GM12878 (cell line): ENCODE measurements around the gene LDLRAD3. TPM values are rescaled to one million over a fixed set of nuclear protein-coding genes. Genes with fewer than 3 reads are reported as not detected.

ENCODE experiments used
- ATAC-seq: fragments of 200-7000 bp; cut with Tn5 transposase; 3 replicates; pipeline ENCODE4 v1.9.1; 2020; ENCODE audit warnings: mild to moderate bottlenecking, moderate library complexity
- BruUV-seq: library from RNA; stranded (reverse); fragments of 400-500 nt; replicated peaks from 2 replicates; lab custom pipeline; 2021; lab: Mats Ljungman, UMichigan
- CTCF ChIA-PET: fragments of 300-600 bp; sonication (Branson Sonifier 250); formaldehyde crosslinking; extraction: SDS; loops from one replicate; lab custom pipeline; 2021; ENCODE audit warnings: inconsistent platforms; lab: Yijun Ruan, JAX
- POLR2A ChIA-PET: fragments of 350-600 bp; formaldehyde crosslinking; extraction: SDS; loops from one replicate; lab custom pipeline; 2021; ENCODE audit warnings: inconsistent platforms; lab: Charles Lee
- RAD21 ChIA-PET: fragments of 300-600 bp; sonication (Branson Sonifier 250); formaldehyde crosslinking; loops from one replicate; lab custom pipeline; 2023; ENCODE audit warnings: antibody characterized with exemption; ENCODE audit not compliant: unreplicated experiment; lab: Charles Lee
- SMC1A ChIA-PET: fragments of 300-600 bp; sonication (Branson Sonifier 250); formaldehyde crosslinking; loops from one replicate; lab custom pipeline; 2023; ENCODE audit not compliant: unreplicated experiment, uncharacterized antibody; lab: Charles Lee
- DNase-seq: peaks from one replicate; pipeline ENCODE4 v3.0.0-alpha.2; 2011; ENCODE audit warnings: low read depth, low spot score
- FAIRE-seq: peaks from 3 replicates; lab custom pipeline; 2011; peaks lifted over from hg19 to GRCh38; lab: Jason Lieb, UNC
- H2AFZ ChIP-seq: 2 replicates; pipeline ENCODE4 v1.6.0; 2011; ENCODE audit warnings: low read depth, low read length, control low read depth; ENCODE audit not compliant: control insufficient read depth
- H3K27ac ChIP-seq: 2 replicates; pipeline ENCODE4 v1.5.1; 2011; ENCODE audit warnings: control low read depth; ENCODE audit not compliant: control insufficient read depth, insufficient read depth
- H3K27me3 ChIP-seq, 2 experiments: replicated peaks in 1 of 2; 2 replicates each; pipeline versions ENCODE4 v1.6.0 to v1.6.1; 2011; ENCODE audit warnings: low read length in 1 of 2; ENCODE audit not compliant: control insufficient read depth in 2 of 2, insufficient read depth in 2 of 2
- H3K36me3 ChIP-seq, 2 experiments: 2 replicates each; pipeline ENCODE4 v1.5.1; 2011; ENCODE audit warnings: low read length in 1 of 2; ENCODE audit not compliant: control insufficient read depth in 2 of 2, insufficient read depth in 2 of 2
- H3K4me1 ChIP-seq: 2 replicates; pipeline ENCODE4 v1.6.1; 2011; ENCODE audit warnings: mild to moderate bottlenecking, low read length, moderate library complexity, mixed read lengths; ENCODE audit not compliant: control insufficient read depth, insufficient read depth
- H3K4me2 ChIP-seq: 2 replicates; pipeline ENCODE4 v1.6.0; 2011; ENCODE audit warnings: control low read depth; ENCODE audit not compliant: control insufficient read depth, insufficient read depth
- H3K4me3 ChIP-seq: fragments of 200-600 bp; sonication (generic); 2 replicates; pipeline ENCODE4 v1.5.1; 2016
- H3K79me2 ChIP-seq: 2 replicates; pipeline ENCODE4 v1.6.0; 2011; ENCODE audit warnings: low read length; ENCODE audit not compliant: control insufficient read depth, insufficient read depth
- H3K9ac ChIP-seq: 2 replicates; pipeline ENCODE4 v1.8.0; 2011; ENCODE audit warnings: low read length, control low read depth, mixed read lengths; ENCODE audit not compliant: control insufficient read depth, insufficient read depth
- H3K9me3 ChIP-seq: replicated peaks from 3 replicates; pipeline ENCODE4 v1.5.1; 2011; ENCODE audit warnings: mild to moderate bottlenecking, low read length; ENCODE audit not compliant: control insufficient read depth, insufficient read depth
- H4K20me1 ChIP-seq: 2 replicates; pipeline ENCODE4 v1.6.0; 2011; ENCODE audit not compliant: control insufficient read depth, insufficient read depth
- CEBPB ChIP-seq, 2 experiments: fragments of 150-350 bp in 1 of 2; IDR thresholded peaks; 2 replicates each; pipeline ENCODE4 v1.6.1; 2012 to 2014; ENCODE audit warnings: low read depth in 2 of 2, low read length in 2 of 2, borderline replicate concordance in 1 of 2, inconsistent platforms in 1 of 2
- MYC ChIP-seq: IDR thresholded peaks from 2 replicates; pipeline ENCODE4 v1.6.1; 2011; ENCODE audit warnings: mild to moderate bottlenecking, low read length, moderate library complexity, inconsistent platforms; ENCODE audit not compliant: insufficient read depth, insufficient replicate concordance, insufficient read length, severe bottlenecking
- RFX5 ChIP-seq: IDR thresholded peaks from 2 replicates; pipeline ENCODE4 v1.6.1; 2011; ENCODE audit warnings: low read depth, low read length, improper control_type of control experiment
- RUNX3 ChIP-seq: IDR thresholded peaks from 2 replicates; pipeline ENCODE4 v1.6.1; 2012; ENCODE audit warnings: low read length, inconsistent platforms
- ZNF217 ChIP-seq: fragments of 450-650 bp; IDR thresholded peaks from 2 replicates; pipeline ENCODE4 v1.6.1; 2017; ENCODE audit warnings: antibody characterized with exemption, mild to moderate bottlenecking
- ZNF24 ChIP-seq: fragments of 450-650 bp; IDR thresholded peaks from 2 replicates; pipeline ENCODE4 v1.6.1; 2017; ENCODE audit warnings: antibody characterized with exemption, mild to moderate bottlenecking
- ZNF274 ChIP-seq: IDR thresholded peaks from one replicate; pipeline ENCODE4 v1.8.0; 2011; ENCODE audit not compliant: insufficient read length, insufficient read depth
- WGBS: methylation state at CpG from one replicate; pipeline ENCODE4 v1.1.6; 2016; ENCODE audit warnings: low lambda C conversion rate; ENCODE audit not compliant: insufficient replicate concordance, insufficient coverage; ENCODE audit errors: missing lambda C conversion rate; 5-methylcytosine and 5-hydroxymethylcytosine counted together
- in situ Hi-C: fragments of 300-500 bp; cut with MboI; formaldehyde crosslinking; loops from 9 replicates; pipeline ENCODE4 v1.14.3; 2018; ENCODE audit warnings: mixed read lengths
- intact Hi-C: fragments of 100-400 bp; cut with micrococcal nuclease; formaldehyde crosslinking; loops from one replicate; pipeline ENCODE4 v1.14.2; 2022; ENCODE audit not compliant: unreplicated experiment
- polyA plus RNA-seq, 11 experiments: library from polyadenylated mRNA; depleted of rRNA in 4 of 11; unstranded in 6 of 11; stranded (reverse) in 5 of 11; fragments of >200 nt; fragmentation: Nextera tagmentation in 4 of 11; fragmentation: Illumina TruSeq in 1 of 11; extraction: Ambion mirVana in 4 of 11; extraction: Trizol in 1 of 11; gene quantifications; 1 replicate in 1 of 11; 2 replicates in 10 of 11; pipeline versions ENCODE4 v1.2.1 to v1.2.3, GENCODE V29; 2011 to 2016; ENCODE audit warnings: inconsistent platforms in 2 of 11, missing spikeins in 2 of 11, low read depth in 1 of 11
- total RNA-seq, 4 experiments: library from RNA; depleted of rRNA in 3 of 4; stranded (reverse); fragments of >200 nt in 3 of 4; fragmentation: Illumina TruSeq in 1 of 4; extraction: Trizol in 1 of 4; gene quantifications; 2 replicates each; pipeline versions ENCODE4 v1.2.1 to v1.2.3, GENCODE V29; 2013 to 2021
- TF ChIP-seq, protein P1 (sequence below): fragments of 450-650 bp; IDR thresholded peaks from 2 replicates; pipeline ENCODE4 v1.6.1; 2016; ENCODE audit warnings: mild to moderate bottlenecking, moderate library complexity, borderline replicate concordance
- TF ChIP-seq, protein P2 (sequence below): IDR thresholded peaks from 2 replicates; pipeline ENCODE4 v1.6.1; 2012; ENCODE audit warnings: low read length, inconsistent platforms
- TF ChIP-seq, protein P3 (sequence below): IDR thresholded peaks from 2 replicates; pipeline ENCODE4 v1.6.1; 2011; ENCODE audit warnings: borderline replicate concordance, low read depth, mild to moderate bottlenecking, moderate library complexity, mixed read lengths, low read length; ENCODE audit not compliant: insufficient read depth; ENCODE audit errors: extremely low read length

The LDLRAD3 gene
- total and polyA plus RNA-seq, 10 of the 15 experiments (the other 5 are each of a cell fraction or from before 2014, with no cell fraction given): 2.5 to 17.2 (median 10.7) TPM

DNA sequence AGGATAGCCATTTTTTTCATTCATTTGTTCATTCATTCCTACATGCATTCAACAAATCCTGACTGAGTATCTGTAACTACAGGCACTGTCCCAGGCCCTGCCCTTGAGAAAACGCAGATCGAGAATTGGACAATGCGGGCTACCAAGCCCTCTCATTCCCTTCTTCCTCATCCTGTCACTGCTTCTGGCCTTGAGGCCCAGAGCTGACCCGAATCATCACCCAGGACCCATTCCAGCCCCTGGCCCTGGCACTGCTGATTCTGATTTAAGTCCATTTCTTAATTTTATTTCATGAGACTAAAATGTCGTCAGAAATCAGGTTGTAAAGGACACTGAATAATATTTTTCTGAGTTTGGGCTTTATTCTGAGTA lies 321.1 kb downstream of the LDLRAD3 start:
- CTCF ChIA-PET: interaction anchor here (1.0 to 5.9 kb wide), 7 partner anchors 113 to 650 kb away, joined by 3 to 51 read pairs (median 19); no protein-coding TSS in a partner anchor
- RAD21 ChIA-PET: interaction anchor here (1.5 to 4.3 kb wide), 3 partner anchors 193 to 223 kb away, joined by 3 to 14 read pairs (median 8); no protein-coding TSS in a partner anchor

More for the DNA sequence above, 321.1 kb downstream of the LDLRAD3 start:
- H3K36me3 ChIP-seq: no peaks in the 10 kb centered on the region
- no peak overlapping the region for H2AFZ ChIP-seq
- in situ Hi-C loops: loop anchor here (5.0 kb wide), 1 partner anchor 648 kb away; the partner anchor contains the start of gene FJX1
- TF ChIP-seq, protein P1, sequence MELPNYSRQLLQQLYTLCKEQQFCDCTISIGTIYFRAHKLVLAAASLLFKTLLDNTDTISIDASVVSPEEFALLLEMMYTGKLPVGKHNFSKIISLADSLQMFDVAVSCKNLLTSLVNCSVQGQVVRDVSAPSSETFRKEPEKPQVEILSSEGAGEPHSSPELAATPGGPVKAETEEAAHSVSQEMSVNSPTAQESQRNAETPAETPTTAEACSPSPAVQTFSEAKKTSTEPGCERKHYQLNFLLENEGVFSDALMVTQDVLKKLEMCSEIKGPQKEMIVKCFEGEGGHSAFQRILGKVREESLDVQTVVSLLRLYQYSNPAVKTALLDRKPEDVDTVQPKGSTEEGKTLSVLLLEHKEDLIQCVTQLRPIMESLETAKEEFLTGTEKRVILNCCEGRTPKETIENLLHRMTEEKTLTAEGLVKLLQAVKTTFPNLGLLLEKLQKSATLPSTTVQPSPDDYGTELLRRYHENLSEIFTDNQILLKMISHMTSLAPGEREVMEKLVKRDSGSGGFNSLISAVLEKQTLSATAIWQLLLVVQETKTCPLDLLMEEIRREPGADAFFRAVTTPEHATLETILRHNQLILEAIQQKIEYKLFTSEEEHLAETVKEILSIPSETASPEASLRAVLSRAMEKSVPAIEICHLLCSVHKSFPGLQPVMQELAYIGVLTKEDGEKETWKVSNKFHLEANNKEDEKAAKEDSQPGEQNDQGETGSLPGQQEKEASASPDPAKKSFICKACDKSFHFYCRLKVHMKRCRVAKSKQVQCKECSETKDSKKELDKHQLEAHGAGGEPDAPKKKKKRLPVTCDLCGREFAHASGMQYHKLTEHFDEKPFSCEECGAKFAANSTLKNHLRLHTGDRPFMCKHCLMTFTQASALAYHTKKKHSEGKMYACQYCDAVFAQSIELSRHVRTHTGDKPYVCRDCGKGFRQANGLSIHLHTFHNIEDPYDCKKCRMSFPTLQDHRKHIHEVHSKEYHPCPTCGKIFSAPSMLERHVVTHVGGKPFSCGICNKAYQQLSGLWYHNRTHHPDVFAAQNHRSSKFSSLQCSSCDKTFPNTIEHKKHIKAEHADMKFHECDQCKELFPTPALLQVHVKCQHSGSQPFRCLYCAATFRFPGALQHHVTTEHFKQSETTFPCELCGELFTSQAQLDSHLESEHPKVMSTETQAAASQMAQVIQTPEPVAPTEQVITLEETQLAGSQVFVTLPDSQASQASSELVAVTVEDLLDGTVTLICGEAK: no peak
- TF ChIP-seq ZNF274: no peak
- TF ChIP-seq, protein P2, sequence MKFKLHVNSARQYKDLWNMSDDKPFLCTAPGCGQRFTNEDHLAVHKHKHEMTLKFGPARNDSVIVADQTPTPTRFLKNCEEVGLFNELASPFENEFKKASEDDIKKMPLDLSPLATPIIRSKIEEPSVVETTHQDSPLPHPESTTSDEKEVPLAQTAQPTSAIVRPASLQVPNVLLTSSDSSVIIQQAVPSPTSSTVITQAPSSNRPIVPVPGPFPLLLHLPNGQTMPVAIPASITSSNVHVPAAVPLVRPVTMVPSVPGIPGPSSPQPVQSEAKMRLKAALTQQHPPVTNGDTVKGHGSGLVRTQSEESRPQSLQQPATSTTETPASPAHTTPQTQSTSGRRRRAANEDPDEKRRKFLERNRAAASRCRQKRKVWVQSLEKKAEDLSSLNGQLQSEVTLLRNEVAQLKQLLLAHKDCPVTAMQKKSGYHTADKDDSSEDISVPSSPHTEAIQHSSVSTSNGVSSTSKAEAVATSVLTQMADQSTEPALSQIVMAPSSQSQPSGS: no peak
- no peak for TF ChIP-seq CEBPB (IDR thresholded peaks at IDR 0.05; ENCODE audit: borderline replicate concordance in 1 of 2, low read depth in 2 of 2, low read length in 2 of 2)
- no peak for TF ChIP-seq ZNF24
- TF ChIP-seq RFX5: no peak
- TF ChIP-seq MYC: no peak
- TF ChIP-seq RUNX3: no peak
- no peak for TF ChIP-seq ZNF217
- TF ChIP-seq, protein P3, sequence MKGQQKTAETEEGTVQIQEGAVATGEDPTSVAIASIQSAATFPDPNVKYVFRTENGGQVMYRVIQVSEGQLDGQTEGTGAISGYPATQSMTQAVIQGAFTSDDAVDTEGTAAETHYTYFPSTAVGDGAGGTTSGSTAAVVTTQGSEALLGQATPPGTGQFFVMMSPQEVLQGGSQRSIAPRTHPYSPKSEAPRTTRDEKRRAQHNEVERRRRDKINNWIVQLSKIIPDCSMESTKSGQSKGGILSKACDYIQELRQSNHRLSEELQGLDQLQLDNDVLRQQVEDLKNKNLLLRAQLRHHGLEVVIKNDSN: no peak
- ChIA-PET POLR2A (no interaction called here), SMC1A (interaction anchor here (2.0 to 2.8 kb wide), 3 partner anchors 214 to 650 kb away, joined by 5 to 18 read pairs (median 9); no protein-coding TSS in a partner anchor)
- no peaks in the 10 kb centered on the region; a peak in 1 of 4 replicates for H3K27me3 ChIP-seq
- H3K27ac ChIP-seq: no peak overlapping the region
- FAIRE-seq (no peak), ATAC-seq (no peak), DNase-seq (no peak)
- H3K4me2 ChIP-seq: no peak overlapping the region
- no peaks in the 10 kb centered on the region for H3K79me2 ChIP-seq
- H4K20me1 ChIP-seq: no peaks in the 10 kb centered on the region
- intact Hi-C loops: loop anchor here (5.0 kb wide), 3 partner anchors 223 to 778 kb away; no protein-coding TSS in a partner anchor
- 17% methylated on average over 5 of the region's 5 CpGs for WGBS
- H3K4me1 ChIP-seq: no peaks in the 10 kb centered on the region
- H3K9ac ChIP-seq: no peak overlapping the region
- H3K9me3 ChIP-seq: no peaks in the 10 kb centered on the region
- H3K4me3 ChIP-seq: no peak overlapping the region
- no TSS peak for BruUV-seq
